Measurements from ENCODE around the gene SUFU.

Gene SUFU

GRCh38 chr10:102613286-102613685 is 109.5 kb downstream of the SUFU start:
- no peak for TF ChIP-seq CTCF (conservative IDR thresholded peaks at IDR 0.05; ENCODE audit: low read depth)
- POLR2A ChIA-PET (ENCODE audit: low non-redundant PET), result no interaction called here
- no peak for DNase-seq (ENCODE audit: low spot score)

GRCh38 chr10:102613785-102614184 is 110.0 kb downstream of the SUFU start:
- no peak for DNase-seq (ENCODE audit: low spot score)
- no peak for TF ChIP-seq CTCF (conservative IDR thresholded peaks at IDR 0.05; ENCODE audit: low read depth)
- ChIA-PET POLR2A (ENCODE audit: low non-redundant PET) (no interaction called here), CTCF (interaction anchor here (0.6 to 1.0 kb wide), 4 partner anchors 8 to 30 kb away, joined by 3 to 7 read pairs (median 3); no protein-coding TSS in a partner anchor)
- H3K27ac ChIP-seq, result peak overlapping the region; percentile 2; the same call in 1 of the 2 replicates

More at GRCh38 chr10:102613286-102613685, 109.5 kb downstream of the SUFU start:
- H3K27ac ChIP-seq, result peak overlapping the region; percentile 2; the same call in 1 of the 2 replicates
- CTCF ChIA-PET, result interaction anchor here (0.6 to 0.8 kb wide), 2 partner anchors 9 to 21 kb away, joined by 3 read pairs; no protein-coding TSS in a partner anchor

- no peak for TF ChIP-seq CTCF (conservative IDR thresholded peaks at IDR 0.05; ENCODE audit: low read depth)
- no peak overlapping the region for H3K27ac ChIP-seq
- no peak for DNase-seq (ENCODE audit: low spot score)
- CTCF ChIA-PET, result interaction anchor here (0.6 to 1.0 kb wide), 5 partner anchors 11 to 438 kb away, joined by 3 to 7 read pairs (median 3); no protein-coding TSS in a partner anchor
- POLR2A ChIA-PET (ENCODE audit: low non-redundant PET), result interaction anchor here (0.7 kb wide), 1 partner anchor 27 kb away, joined by 3 read pairs; no protein-coding TSS in a partner anchor
Measured at GRCh38 chr10:102614888-102615287, 111.1 kb downstream of the SUFU start.

- H3K27ac ChIP-seq, result peak overlapping the region; percentile 43
- CTCF ChIA-PET, result interaction anchor here (0.7 to 1.0 kb wide), 2 partner anchors 12 to 437 kb away, joined by 3 to 4 read pairs; no protein-coding TSS in a partner anchor
- POLR2A ChIA-PET (ENCODE audit: low non-redundant PET), result no interaction called here
- no peak for TF ChIP-seq CTCF (conservative IDR thresholded peaks at IDR 0.05; ENCODE audit: low read depth)
- DNase-seq (ENCODE audit: low spot score), result no peak
Measured at GRCh38 chr10:102615361-102615760, 111.6 kb downstream of the SUFU start.

GRCh38 chr10:102616066-102616770 is 112.4 kb downstream of the SUFU start:
- CTCF ChIA-PET, result interaction anchor here (0.7 kb wide), 1 partner anchor 16 kb away, joined by 3 read pairs; no protein-coding TSS in a partner anchor
- H3K27ac ChIP-seq, result peak overlapping the region; percentile 43
- DNase-seq (ENCODE audit: low spot score), result no peak
- POLR2A ChIA-PET (ENCODE audit: low non-redundant PET), result no interaction called here
- no peak for TF ChIP-seq CTCF (conservative IDR thresholded peaks at IDR 0.05; ENCODE audit: low read depth)

GRCh38 chr10:102617041-102617440 is 113.3 kb downstream of the SUFU start:
- CTCF ChIA-PET, result interaction anchor here (0.6 kb wide), 1 partner anchor 138 kb away, joined by 3 read pairs; no protein-coding TSS in a partner anchor
- POLR2A ChIA-PET (ENCODE audit: low non-redundant PET), result no interaction called here

More at GRCh38 chr10:102617041-102617440, 113.3 kb downstream of the SUFU start:
- no peak for DNase-seq (ENCODE audit: low spot score)
- no peak for TF ChIP-seq CTCF (conservative IDR thresholded peaks at IDR 0.05; ENCODE audit: low read depth)
- 0 out of 2 replicates have a peak overlapping the region, but pooled peaks have one; percentile 43 for H3K27ac ChIP-seq
